GM23248 (cell line): Measurements from ENCODE around the gene KIF4A.

ENCODE experiments used
- EZH2 ChIP-seq: fragments of 200-600 bp; sonication (generic); IDR thresholded peaks from 2 replicates; pipeline ENCODE4 v1.6.1; 2018; ENCODE audit warnings: antibody characterized with exemption, mild to moderate bottlenecking; ENCODE audit not compliant: insufficient read depth, poor library complexity, severe bottlenecking
- EZH2phosphoT487 ChIP-seq: fragments of 200-600 bp; sonication (generic); IDR thresholded peaks from 2 replicates; pipeline ENCODE4 v1.6.1; 2018; ENCODE audit warnings: antibody characterized with exemption, moderate library complexity, mild to moderate bottlenecking, low read depth; ENCODE audit not compliant: insufficient read depth

- TF ChIP-seq EZH2 (no peak), EZH2phosphoT487 (no peak)
Measured at GRCh38 chrX:70289168-70289792, 624 bp upstream of the KIF4A start.
